ENCODE data around the gene CFAP61.

DNA sequence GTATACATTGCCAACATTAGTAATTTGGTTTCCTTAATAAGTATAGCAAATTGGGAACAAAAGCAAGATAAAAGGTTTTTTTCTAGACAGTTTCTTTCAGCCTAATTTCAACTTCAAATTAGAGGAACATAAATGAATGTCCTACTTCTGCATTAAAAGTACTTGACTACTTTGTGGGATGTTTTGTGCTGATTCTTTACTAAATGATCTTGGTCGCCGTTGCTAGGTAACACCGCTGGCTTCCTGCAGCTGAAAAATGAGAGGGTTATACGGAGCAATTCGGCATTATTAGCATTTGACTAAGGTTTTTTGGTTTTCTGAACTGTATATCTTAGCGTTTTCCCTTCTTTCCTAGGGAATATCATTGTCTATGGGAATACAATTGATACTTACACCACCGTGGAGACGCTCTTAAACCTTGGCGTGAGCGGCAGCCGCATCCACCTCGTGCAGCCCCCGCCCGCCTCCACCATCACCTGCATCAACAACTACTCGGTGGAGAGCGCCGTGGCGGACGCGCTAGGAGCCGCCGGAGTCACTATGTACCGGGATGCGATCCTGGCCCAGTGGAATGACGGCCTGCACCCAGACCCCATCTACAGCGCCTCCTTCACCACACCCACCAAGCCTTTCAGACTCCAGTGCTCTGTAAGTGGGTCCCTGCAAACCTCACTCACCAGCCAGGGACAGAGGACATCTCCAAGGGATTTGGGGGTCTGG lies 224.6 kb downstream of the CFAP61 start:
- TF ChIP-seq, protein P1, sequence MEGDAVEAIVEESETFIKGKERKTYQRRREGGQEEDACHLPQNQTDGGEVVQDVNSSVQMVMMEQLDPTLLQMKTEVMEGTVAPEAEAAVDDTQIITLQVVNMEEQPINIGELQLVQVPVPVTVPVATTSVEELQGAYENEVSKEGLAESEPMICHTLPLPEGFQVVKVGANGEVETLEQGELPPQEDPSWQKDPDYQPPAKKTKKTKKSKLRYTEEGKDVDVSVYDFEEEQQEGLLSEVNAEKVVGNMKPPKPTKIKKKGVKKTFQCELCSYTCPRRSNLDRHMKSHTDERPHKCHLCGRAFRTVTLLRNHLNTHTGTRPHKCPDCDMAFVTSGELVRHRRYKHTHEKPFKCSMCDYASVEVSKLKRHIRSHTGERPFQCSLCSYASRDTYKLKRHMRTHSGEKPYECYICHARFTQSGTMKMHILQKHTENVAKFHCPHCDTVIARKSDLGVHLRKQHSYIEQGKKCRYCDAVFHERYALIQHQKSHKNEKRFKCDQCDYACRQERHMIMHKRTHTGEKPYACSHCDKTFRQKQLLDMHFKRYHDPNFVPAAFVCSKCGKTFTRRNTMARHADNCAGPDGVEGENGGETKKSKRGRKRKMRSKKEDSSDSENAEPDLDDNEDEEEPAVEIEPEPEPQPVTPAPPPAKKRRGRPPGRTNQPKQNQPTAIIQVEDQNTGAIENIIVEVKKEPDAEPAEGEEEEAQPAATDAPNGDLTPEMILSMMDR (conservative IDR thresholded peaks at IDR 0.05; ENCODE audit: low read depth in 2 of 2): no peak
- TF ChIP-seq CREB1 (CRISPR knock-in tag; IDR thresholded peaks at IDR 0.05; ENCODE audit: low read depth) (no peak), POLR2AphosphoS5 (IDR thresholded peaks at IDR 0.05; ENCODE audit: low read depth) (no peak), EZH2phosphoT487 (IDR thresholded peaks at IDR 0.05; ENCODE audit: unreplicated experiment) (no peak), ZNF331 (CRISPR knock-in tag; IDR thresholded peaks at IDR 0.05; ENCODE audit: low read depth) (no peak), EZH2 (IDR thresholded peaks at IDR 0.05; ENCODE audit: low read depth, unreplicated experiment) (no peak), NANOG (IDR thresholded peaks at IDR 0.05; ENCODE audit: borderline replicate concordance) (no peak), ZNF114 (CRISPR knock-in tag; IDR thresholded peaks at IDR 0.05) (no peak), JUNB (IDR thresholded peaks at IDR 0.05; ENCODE audit: unreplicated experiment) (no peak), STAT1 (IDR thresholded peaks at IDR 0.05; ENCODE audit: unreplicated experiment) (no peak)
- TF ChIP-seq, protein P2, sequence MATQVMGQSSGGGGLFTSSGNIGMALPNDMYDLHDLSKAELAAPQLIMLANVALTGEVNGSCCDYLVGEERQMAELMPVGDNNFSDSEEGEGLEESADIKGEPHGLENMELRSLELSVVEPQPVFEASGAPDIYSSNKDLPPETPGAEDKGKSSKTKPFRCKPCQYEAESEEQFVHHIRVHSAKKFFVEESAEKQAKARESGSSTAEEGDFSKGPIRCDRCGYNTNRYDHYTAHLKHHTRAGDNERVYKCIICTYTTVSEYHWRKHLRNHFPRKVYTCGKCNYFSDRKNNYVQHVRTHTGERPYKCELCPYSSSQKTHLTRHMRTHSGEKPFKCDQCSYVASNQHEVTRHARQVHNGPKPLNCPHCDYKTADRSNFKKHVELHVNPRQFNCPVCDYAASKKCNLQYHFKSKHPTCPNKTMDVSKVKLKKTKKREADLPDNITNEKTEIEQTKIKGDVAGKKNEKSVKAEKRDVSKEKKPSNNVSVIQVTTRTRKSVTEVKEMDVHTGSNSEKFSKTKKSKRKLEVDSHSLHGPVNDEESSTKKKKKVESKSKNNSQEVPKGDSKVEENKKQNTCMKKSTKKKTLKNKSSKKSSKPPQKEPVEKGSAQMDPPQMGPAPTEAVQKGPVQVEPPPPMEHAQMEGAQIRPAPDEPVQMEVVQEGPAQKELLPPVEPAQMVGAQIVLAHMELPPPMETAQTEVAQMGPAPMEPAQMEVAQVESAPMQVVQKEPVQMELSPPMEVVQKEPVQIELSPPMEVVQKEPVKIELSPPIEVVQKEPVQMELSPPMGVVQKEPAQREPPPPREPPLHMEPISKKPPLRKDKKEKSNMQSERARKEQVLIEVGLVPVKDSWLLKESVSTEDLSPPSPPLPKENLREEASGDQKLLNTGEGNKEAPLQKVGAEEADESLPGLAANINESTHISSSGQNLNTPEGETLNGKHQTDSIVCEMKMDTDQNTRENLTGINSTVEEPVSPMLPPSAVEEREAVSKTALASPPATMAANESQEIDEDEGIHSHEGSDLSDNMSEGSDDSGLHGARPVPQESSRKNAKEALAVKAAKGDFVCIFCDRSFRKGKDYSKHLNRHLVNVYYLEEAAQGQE (IDR thresholded peaks at IDR 0.05; ENCODE audit: unreplicated experiment): no peak
- TF ChIP-seq, protein P3, sequence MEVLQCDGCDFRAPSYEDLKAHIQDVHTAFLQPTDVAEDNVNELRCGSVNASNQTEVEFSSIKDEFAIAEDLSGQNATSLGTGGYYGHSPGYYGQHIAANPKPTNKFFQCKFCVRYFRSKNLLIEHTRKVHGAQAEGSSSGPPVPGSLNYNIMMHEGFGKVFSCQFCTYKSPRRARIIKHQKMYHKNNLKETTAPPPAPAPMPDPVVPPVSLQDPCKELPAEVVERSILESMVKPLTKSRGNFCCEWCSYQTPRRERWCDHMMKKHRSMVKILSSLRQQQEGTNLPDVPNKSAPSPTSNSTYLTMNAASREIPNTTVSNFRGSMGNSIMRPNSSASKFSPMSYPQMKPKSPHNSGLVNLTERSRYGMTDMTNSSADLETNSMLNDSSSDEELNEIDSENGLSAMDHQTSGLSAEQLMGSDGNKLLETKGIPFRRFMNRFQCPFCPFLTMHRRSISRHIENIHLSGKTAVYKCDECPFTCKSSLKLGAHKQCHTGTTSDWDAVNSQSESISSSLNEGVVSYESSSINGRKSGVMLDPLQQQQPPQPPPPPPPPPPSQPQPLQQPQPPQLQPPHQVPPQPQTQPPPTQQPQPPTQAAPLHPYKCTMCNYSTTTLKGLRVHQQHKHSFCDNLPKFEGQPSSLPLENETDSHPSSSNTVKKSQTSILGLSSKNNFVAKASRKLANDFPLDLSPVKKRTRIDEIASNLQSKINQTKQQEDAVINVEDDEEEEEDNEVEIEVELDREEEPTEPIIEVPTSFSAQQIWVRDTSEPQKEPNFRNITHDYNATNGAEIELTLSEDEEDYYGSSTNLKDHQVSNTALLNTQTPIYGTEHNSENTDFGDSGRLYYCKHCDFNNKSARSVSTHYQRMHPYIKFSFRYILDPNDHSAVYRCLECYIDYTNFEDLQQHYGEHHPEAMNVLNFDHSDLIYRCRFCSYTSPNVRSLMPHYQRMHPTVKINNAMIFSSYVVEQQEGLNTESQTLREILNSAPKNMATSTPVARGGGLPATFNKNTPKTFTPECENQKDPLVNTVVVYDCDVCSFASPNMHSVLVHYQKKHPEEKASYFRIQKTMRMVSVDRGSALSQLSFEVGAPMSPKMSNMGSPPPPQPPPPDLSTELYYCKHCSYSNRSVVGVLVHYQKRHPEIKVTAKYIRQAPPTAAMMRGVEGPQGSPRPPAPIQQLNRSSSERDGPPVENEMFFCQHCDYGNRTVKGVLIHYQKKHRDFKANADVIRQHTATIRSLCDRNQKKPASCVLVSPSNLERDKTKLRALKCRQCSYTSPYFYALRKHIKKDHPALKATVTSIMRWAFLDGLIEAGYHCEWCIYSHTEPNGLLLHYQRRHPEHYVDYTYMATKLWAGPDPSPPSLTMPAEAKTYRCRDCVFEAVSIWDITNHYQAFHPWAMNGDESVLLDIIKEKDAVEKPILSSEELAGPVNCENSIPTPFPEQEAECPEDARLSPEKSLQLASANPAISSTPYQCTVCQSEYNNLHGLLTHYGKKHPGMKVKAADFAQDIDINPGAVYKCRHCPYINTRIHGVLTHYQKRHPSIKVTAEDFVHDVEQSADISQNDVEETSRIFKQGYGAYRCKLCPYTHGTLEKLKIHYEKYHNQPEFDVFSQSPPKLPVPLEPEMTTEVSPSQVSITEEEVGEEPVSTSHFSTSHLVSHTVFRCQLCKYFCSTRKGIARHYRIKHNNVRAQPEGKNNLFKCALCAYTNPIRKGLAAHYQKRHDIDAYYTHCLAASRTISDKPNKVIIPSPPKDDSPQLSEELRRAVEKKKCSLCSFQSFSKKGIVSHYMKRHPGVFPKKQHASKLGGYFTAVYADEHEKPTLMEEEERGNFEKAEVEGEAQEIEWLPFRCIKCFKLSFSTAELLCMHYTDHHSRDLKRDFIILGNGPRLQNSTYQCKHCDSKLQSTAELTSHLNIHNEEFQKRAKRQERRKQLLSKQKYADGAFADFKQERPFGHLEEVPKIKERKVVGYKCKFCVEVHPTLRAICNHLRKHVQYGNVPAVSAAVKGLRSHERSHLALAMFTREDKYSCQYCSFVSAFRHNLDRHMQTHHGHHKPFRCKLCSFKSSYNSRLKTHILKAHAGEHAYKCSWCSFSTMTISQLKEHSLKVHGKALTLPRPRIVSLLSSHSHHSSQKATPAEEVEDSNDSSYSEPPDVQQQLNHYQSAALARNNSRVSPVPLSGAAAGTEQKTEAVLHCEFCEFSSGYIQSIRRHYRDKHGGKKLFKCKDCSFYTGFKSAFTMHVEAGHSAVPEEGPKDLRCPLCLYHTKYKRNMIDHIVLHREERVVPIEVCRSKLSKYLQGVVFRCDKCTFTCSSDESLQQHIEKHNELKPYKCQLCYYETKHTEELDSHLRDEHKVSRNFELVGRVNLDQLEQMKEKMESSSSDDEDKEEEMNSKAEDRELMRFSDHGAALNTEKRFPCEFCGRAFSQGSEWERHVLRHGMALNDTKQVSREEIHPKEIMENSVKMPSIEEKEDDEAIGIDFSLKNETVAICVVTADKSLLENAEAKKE (CRISPR knock-in tag; IDR thresholded peaks at IDR 0.05): no peak
- TF ChIP-seq, protein P4, sequence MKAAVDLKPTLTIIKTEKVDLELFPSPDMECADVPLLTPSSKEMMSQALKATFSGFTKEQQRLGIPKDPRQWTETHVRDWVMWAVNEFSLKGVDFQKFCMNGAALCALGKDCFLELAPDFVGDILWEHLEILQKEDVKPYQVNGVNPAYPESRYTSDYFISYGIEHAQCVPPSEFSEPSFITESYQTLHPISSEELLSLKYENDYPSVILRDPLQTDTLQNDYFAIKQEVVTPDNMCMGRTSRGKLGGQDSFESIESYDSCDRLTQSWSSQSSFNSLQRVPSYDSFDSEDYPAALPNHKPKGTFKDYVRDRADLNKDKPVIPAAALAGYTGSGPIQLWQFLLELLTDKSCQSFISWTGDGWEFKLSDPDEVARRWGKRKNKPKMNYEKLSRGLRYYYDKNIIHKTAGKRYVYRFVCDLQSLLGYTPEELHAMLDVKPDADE (IDR thresholded peaks at IDR 0.05): no peak

Data from GM23338 (cell line).